ENCODE measurements around the gene ZNF133.

The ZNF133 gene

DNA sequence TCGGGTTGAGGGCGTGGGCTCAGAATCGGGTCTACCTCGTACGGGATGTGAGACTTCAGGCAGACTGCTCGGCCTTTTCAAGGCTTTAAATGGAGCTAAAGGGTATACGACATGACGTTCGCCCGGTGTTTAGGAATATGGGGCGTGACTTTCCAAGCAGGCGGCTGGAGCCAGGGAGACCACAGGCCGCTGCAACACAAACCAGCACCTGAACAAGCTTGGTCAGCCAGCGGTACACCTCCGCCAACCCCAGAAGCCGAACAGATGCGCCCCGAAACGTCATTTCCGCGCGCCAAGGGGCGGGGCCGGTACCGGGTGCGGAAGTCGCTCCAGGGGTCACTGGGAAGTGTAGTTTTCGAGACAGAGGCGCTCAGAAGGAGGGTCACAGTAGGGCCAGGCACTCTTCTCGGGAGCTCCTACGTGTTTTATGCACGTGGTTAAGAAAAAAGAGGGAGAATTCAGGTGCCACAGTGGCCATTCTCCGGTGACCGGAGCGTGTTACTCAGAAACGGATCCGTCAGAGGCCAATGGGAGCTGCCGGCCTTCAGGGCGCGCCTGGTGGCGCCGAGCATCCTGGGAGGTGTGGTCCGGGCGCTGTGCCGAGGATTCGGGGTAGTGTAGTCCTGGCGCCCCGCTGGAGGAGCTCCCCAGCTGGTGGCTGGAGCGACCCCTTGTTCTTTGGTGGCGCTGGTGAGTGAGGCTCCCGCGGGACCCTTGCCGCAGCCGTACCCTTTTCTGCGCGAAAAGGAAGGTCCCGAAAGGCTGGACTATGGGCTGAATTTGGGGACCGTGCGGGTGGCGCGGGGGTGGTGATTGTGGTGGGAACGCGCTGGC, at the start of gene ZNF133:
Gene ZNF133, plus strand, starts transcription at position 613 of the 834 bp plus-strand sequence. CDS start 17,160 bp downstream, outside the sequence.
- TF ChIP-seq ZNF565 (CRISPR knock-in tag; conservative IDR thresholded peaks at IDR 0.05; ENCODE audit: low read depth) (no peak), TOX (CRISPR knock-in tag; IDR thresholded peaks at IDR 0.05; ENCODE audit: borderline replicate concordance) (no peak), CREB5 (CRISPR knock-in tag; IDR thresholded peaks at IDR 0.05; ENCODE audit: low read depth) (no peak), ZNF70 (CRISPR knock-in tag; IDR thresholded peaks at IDR 0.05) (no peak), ARNTL (CRISPR knock-in tag; IDR thresholded peaks at IDR 0.05; ENCODE audit: borderline replicate concordance, low read depth) (no peak), TCF4 (CRISPR knock-in tag; IDR thresholded peaks at IDR 0.05; ENCODE audit: borderline replicate concordance) (no peak), ZNF8 (CRISPR knock-in tag; IDR thresholded peaks at IDR 0.05) (no peak), BACH2 (CRISPR knock-in tag; IDR thresholded peaks at IDR 0.05; ENCODE audit: borderline replicate concordance) (no peak), RARB (CRISPR knock-in tag; IDR thresholded peaks at IDR 0.05) (no peak), SNAI2 (CRISPR knock-in tag; IDR thresholded peaks at IDR 0.05) (no peak), GLIS3 (CRISPR knock-in tag; IDR thresholded peaks at IDR 0.05) (0 out of 2 replicates have a peak, but pooled peaks have one; percentile 46), ZC3H10 (CRISPR knock-in tag; IDR thresholded peaks at IDR 0.05) (no peak)
- TF ChIP-seq, protein P1, sequence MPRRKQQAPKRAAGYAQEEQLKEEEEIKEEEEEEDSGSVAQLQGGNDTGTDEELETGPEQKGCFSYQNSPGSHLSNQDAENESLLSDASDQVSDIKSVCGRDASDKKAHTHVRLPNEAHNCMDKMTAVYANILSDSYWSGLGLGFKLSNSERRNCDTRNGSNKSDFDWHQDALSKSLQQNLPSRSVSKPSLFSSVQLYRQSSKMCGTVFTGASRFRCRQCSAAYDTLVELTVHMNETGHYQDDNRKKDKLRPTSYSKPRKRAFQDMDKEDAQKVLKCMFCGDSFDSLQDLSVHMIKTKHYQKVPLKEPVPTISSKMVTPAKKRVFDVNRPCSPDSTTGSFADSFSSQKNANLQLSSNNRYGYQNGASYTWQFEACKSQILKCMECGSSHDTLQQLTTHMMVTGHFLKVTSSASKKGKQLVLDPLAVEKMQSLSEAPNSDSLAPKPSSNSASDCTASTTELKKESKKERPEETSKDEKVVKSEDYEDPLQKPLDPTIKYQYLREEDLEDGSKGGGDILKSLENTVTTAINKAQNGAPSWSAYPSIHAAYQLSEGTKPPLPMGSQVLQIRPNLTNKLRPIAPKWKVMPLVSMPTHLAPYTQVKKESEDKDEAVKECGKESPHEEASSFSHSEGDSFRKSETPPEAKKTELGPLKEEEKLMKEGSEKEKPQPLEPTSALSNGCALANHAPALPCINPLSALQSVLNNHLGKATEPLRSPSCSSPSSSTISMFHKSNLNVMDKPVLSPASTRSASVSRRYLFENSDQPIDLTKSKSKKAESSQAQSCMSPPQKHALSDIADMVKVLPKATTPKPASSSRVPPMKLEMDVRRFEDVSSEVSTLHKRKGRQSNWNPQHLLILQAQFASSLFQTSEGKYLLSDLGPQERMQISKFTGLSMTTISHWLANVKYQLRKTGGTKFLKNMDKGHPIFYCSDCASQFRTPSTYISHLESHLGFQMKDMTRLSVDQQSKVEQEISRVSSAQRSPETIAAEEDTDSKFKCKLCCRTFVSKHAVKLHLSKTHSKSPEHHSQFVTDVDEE (CRISPR knock-in tag; IDR thresholded peaks at IDR 0.05) = peak; percentile 57; the same call in 1 of the 2 replicates
- TF ChIP-seq, protein P2, sequence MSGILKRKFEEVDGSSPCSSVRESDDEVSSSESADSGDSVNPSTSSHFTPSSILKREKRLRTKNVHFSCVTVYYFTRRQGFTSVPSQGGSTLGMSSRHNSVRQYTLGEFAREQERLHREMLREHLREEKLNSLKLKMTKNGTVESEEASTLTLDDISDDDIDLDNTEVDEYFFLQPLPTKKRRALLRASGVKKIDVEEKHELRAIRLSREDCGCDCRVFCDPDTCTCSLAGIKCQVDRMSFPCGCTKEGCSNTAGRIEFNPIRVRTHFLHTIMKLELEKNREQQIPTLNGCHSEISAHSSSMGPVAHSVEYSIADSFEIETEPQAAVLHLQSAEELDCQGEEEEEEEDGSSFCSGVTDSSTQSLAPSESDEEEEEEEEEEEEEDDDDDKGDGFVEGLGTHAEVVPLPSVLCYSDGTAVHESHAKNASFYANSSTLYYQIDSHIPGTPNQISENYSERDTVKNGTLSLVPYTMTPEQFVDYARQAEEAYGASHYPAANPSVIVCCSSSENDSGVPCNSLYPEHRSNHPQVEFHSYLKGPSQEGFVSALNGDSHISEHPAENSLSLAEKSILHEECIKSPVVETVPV (CRISPR knock-in tag; IDR thresholded peaks at IDR 0.05) = no peak
- peak; percentile 99 for ATAC-seq

DNA sequence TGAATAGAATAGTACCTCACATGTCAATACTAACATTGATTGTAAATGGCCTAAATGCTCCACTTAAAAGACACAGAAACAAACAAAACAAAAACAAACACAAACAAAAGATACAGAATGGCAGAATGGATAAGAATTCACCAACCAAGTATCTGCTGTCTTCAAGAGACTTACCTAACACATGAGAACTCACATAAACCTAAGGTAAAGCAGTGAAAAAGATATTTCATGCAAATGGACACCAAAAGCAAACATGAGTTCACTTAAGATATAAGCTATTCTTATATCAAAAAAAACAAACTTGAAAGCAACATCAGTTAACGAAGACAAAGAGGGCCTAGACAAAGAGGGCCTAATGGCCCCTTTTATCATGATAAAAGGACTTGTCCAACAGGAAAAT, 47.3 kb upstream of the ZNF133 start:
- ATAC-seq = no peak
- no peak for TF ChIP-seq SNAI2 (CRISPR knock-in tag; IDR thresholded peaks at IDR 0.05)
- no peak for TF ChIP-seq ZNF565 (CRISPR knock-in tag; conservative IDR thresholded peaks at IDR 0.05; ENCODE audit: low read depth)
- no peak for TF ChIP-seq TOX (CRISPR knock-in tag; IDR thresholded peaks at IDR 0.05; ENCODE audit: borderline replicate concordance)
- TF ChIP-seq CSDC2 (CRISPR knock-in tag; IDR thresholded peaks at IDR 0.05) = no peak
- TF ChIP-seq ISL1 (CRISPR knock-in tag; IDR thresholded peaks at IDR 0.05) = no peak
- no peak for TF ChIP-seq GLIS3 (CRISPR knock-in tag; IDR thresholded peaks at IDR 0.05)
- TF ChIP-seq PATZ1 (CRISPR knock-in tag; IDR thresholded peaks at IDR 0.05; ENCODE audit: borderline replicate concordance) = no peak
- no peak for TF ChIP-seq CREB5 (CRISPR knock-in tag; IDR thresholded peaks at IDR 0.05; ENCODE audit: low read depth)
- TF ChIP-seq, protein P1 (CRISPR knock-in tag; IDR thresholded peaks at IDR 0.05) = no peak
- no peak for TF ChIP-seq POU6F1 (CRISPR knock-in tag; IDR thresholded peaks at IDR 0.05; ENCODE audit: borderline replicate concordance, low read depth)
- TF ChIP-seq ZC3H10 (CRISPR knock-in tag; IDR thresholded peaks at IDR 0.05) = no peak
- no peak for TF ChIP-seq ESRRG (CRISPR knock-in tag; IDR thresholded peaks at IDR 0.05)
- TF ChIP-seq RARB (CRISPR knock-in tag; IDR thresholded peaks at IDR 0.05) = no peak
- TF ChIP-seq BACH2 (CRISPR knock-in tag; IDR thresholded peaks at IDR 0.05; ENCODE audit: borderline replicate concordance) = no peak
- TF ChIP-seq ARNTL (CRISPR knock-in tag; IDR thresholded peaks at IDR 0.05; ENCODE audit: borderline replicate concordance, low read depth) = no peak
- no peak for TF ChIP-seq ZFP3 (CRISPR knock-in tag; IDR thresholded peaks at IDR 0.05)
- TF ChIP-seq TCF4 (CRISPR knock-in tag; IDR thresholded peaks at IDR 0.05; ENCODE audit: borderline replicate concordance) = no peak
- TF ChIP-seq, protein P2 (CRISPR knock-in tag; IDR thresholded peaks at IDR 0.05) = no peak
- no peak for TF ChIP-seq ZNF70 (CRISPR knock-in tag; IDR thresholded peaks at IDR 0.05)
- no peak for TF ChIP-seq ZNF8 (CRISPR knock-in tag; IDR thresholded peaks at IDR 0.05)
